Parathyroid adenoma (tissue), 2 donors: ENCODE data around the gene USP12.
"Not testable (repeated sequence)": the region's sequence is repeated elsewhere in the genome, so short reads cannot be mapped to it uniquely, and the experiment has no call there.

ENCODE experiments used
- H2AFZ ChIP-seq: fragments of 300-600 bp; sonication (generic); one replicate; pipeline ENCODE4 v1.7.0; 2017; ENCODE audit warnings: antibody characterized with exemption, mild to moderate bottlenecking
- H3K27ac ChIP-seq: fragments of 300-600 bp; sonication (generic); one replicate; pipeline ENCODE4 v1.7.0; 2017
- H3K27me3 ChIP-seq: fragments of 300-600 bp; sonication (generic); one replicate; pipeline ENCODE4 v1.7.0; 2017; ENCODE audit warnings: low read length; ENCODE audit not compliant: control insufficient read depth, insufficient read depth
- H3K36me3 ChIP-seq: fragments of 300-600 bp; sonication (generic); one replicate; pipeline ENCODE4 v1.7.0; 2017; ENCODE audit warnings: low read length; ENCODE audit not compliant: control insufficient read depth, insufficient read depth
- H3K4me1 ChIP-seq: fragments of 300-600 bp; sonication (generic); one replicate; pipeline ENCODE4 v1.7.0; 2017; ENCODE audit warnings: control low read depth
- H3K4me2 ChIP-seq: fragments of 300-600 bp; sonication (generic); one replicate; pipeline ENCODE4 v1.7.0; 2017; ENCODE audit warnings: low read length
- H3K4me3 ChIP-seq: fragments of 300-600 bp; sonication (generic); one replicate; pipeline ENCODE4 v1.7.0; 2017; ENCODE audit warnings: low read depth, low read length
- H3K79me2 ChIP-seq: fragments of 300-600 bp; sonication (generic); one replicate; pipeline ENCODE4 v1.7.0; 2017; ENCODE audit warnings: control low read depth
- H3K9ac ChIP-seq: fragments of 300-600 bp; sonication (generic); one replicate; pipeline ENCODE4 v1.7.0; 2017; ENCODE audit warnings: mild to moderate bottlenecking
- H3K9me3 ChIP-seq: fragments of 300-600 bp; sonication (generic); one replicate; pipeline ENCODE4 v1.7.0; 2017; ENCODE audit warnings: low read length; ENCODE audit not compliant: control insufficient read depth
- TF ChIP-seq, protein P1 (sequence below): fragments of 300-600 bp; sonication (generic); IDR thresholded peaks from one replicate; pipeline ENCODE4 v1.7.0; 2017; ENCODE audit warnings: antibody characterized with exemption, mild to moderate bottlenecking
- donor health status: primary hyperparathyroidism.

USP12 gene

DNA sequence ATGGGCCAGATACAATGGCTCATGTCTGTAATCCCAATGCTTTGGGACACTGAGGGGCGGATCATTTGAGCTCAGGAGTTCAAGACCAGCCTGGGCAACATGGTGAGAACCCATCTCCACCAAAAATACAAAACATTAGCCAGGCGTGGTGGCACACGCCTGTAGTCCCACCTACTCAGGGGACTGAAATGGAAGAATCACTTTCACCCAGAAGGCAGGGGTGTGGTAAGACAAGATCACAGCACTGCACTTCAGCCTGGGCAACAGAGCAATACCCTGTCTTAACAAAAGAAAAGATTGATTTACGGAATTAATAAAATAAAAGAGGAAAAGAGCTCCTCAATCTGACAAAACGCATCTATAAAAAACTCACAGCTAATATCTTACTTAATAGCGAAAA, 22.7 kb downstream of the USP12 start:
- Histone ChIP-seq H3K4me3 (no peak overlapping the region), H3K9me3 (no peaks in the 10 kb centered on the region), H3K4me2 (no peak overlapping the region), H3K4me1 (no peaks in the 10 kb centered on the region), H2AFZ (no peak overlapping the region), H3K27ac (no peak overlapping the region), H3K36me3 (no peaks in the 10 kb centered on the region), H3K79me2 (peaks cover 12% of the 10 kb centered on the region), H3K27me3 (no peaks in the 10 kb centered on the region), H3K9ac (no peak overlapping the region)
- TF ChIP-seq, protein P1, sequence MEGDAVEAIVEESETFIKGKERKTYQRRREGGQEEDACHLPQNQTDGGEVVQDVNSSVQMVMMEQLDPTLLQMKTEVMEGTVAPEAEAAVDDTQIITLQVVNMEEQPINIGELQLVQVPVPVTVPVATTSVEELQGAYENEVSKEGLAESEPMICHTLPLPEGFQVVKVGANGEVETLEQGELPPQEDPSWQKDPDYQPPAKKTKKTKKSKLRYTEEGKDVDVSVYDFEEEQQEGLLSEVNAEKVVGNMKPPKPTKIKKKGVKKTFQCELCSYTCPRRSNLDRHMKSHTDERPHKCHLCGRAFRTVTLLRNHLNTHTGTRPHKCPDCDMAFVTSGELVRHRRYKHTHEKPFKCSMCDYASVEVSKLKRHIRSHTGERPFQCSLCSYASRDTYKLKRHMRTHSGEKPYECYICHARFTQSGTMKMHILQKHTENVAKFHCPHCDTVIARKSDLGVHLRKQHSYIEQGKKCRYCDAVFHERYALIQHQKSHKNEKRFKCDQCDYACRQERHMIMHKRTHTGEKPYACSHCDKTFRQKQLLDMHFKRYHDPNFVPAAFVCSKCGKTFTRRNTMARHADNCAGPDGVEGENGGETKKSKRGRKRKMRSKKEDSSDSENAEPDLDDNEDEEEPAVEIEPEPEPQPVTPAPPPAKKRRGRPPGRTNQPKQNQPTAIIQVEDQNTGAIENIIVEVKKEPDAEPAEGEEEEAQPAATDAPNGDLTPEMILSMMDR = no peak

DNA sequence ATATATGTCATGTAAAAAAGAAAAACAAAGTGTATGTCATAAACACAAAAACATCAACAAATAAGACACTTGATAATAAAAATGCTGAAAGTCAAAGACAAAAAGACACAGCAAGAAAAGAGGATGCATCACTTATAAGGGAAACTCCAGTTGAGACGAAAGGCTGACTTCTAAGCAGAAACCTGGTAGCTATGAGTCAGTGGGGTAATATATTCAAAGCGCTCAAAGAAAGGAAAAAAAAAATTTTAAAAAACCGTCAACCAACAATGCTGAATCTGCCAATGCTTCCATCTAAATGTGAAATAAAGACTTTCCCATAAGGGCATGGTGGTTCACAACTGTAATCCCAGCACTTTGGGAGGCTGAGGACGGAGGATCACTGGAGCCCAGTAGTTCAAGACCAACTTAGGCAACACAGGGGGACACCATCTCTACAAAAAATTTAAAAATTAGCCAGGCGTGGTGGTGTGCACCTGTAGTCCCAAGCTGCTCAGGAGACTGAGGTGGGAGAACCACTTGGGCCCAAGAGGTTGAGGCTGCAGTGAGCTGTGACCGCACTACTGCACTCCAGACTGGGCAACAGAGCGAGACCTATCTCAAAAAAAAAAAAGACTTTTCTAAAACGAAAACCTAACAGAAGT, 24.0 kb downstream of the USP12 start:
- no peaks in the 10 kb centered on the region for H3K36me3 ChIP-seq
- H3K4me2 ChIP-seq = no peak overlapping the region
- no peaks in the 10 kb centered on the region for H3K9me3 ChIP-seq
- H3K4me3 ChIP-seq = no peak overlapping the region
- H3K27me3 ChIP-seq = no peaks in the 10 kb centered on the region
- H3K4me1 ChIP-seq = no peaks in the 10 kb centered on the region
- peaks cover 11% of the 10 kb centered on the region for H3K79me2 ChIP-seq
- TF ChIP-seq, protein P1 = no peak
- no peak overlapping the region for H3K9ac ChIP-seq
- H2AFZ ChIP-seq = no peak overlapping the region
- H3K27ac ChIP-seq = no peak overlapping the region

DNA sequence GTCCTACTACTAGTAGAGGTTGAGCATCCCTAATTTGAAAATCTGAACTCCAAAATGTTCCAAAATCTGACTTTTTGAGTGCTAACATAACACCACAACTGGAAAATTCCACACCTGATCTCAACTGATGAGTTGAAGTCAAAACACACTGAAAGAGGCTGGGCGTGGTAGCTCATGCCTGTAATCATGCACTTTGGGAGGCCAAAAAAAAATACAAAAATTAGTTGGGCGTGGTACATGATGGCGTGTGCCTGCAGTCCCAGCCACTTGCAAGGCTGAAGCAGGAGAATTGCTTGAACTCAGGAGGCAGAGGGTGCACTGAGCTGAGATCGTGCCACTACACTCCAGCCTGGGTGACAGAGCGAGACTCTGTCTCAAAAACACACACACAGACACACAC, 29.9 kb downstream of the USP12 start:
- Histone ChIP-seq H3K4me2 (no peak overlapping the region), H3K79me2 (peaks cover 26% of the 10 kb centered on the region), H3K4me1 (no peaks in the 10 kb centered on the region), H3K36me3 (no peaks in the 10 kb centered on the region), H2AFZ (no peak overlapping the region), H3K27ac (no peak overlapping the region), H3K27me3 (no peaks in the 10 kb centered on the region), H3K4me3 (no peak overlapping the region), H3K9ac (no peak overlapping the region), H3K9me3 (no peaks in the 10 kb centered on the region)
- TF ChIP-seq, protein P1 = no peak

DNA sequence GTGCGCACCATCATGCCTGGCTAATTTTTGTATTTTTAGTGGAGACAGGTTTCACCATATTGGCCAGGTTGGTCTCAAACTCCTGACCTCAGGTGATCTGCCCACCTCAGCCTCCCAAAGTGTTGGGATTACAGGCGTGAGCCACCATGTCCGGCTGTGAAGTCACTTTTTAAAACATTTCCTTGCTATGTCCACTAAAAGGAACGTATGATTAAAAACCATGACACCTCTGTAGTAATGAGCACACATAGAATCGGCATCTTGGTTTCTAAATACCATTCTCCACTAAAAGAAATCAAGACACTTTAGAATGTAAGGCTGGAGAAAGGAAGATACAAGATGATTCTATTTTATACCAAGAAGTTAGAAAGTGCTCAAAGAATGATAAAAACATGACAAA, 30.5 kb downstream of the USP12 start:
- not testable (repeated sequence) for H3K9me3 ChIP-seq, H3K4me3 ChIP-seq, H3K9ac ChIP-seq, H3K27ac ChIP-seq, H3K27me3 ChIP-seq, H2AFZ ChIP-seq, H3K4me2 ChIP-seq, H3K4me1 ChIP-seq, H3K36me3 ChIP-seq
- peaks cover 26% of the 10 kb centered on the region for H3K79me2 ChIP-seq

DNA sequence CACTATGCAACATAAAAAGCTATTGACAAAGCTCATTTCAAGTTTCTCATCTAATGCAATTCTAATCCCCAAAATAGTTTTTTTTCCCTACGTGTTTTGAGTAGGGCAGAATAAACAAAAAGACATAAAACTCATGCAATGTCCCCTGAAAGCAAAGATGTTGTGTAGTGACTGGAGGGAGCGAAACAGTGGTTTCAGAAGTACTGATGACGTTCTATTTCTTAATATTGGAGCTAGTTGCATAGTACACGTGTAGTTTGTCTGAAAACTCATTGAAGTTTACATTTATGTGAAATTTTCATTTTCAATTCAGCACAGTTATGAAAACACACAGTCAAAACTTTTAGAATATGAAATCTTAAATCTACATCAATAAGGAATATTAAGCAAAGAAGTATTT, 31.6 kb downstream of the USP12 start:
- Histone ChIP-seq H3K27ac (no peak overlapping the region), H3K79me2 (peaks cover 26% of the 10 kb centered on the region), H3K27me3 (no peaks in the 10 kb centered on the region), H3K4me1 (no peaks in the 10 kb centered on the region), H3K36me3 (no peaks in the 10 kb centered on the region), H2AFZ (no peak overlapping the region), H3K9me3 (no peaks in the 10 kb centered on the region), H3K9ac (no peak overlapping the region), H3K4me2 (no peak overlapping the region), H3K4me3 (no peak overlapping the region)
- TF ChIP-seq, protein P1 = no peak
